ENCODE measurements around the gene NR2E1. TPM values are rescaled to one million over a fixed set of nuclear protein-coding genes. Genes with fewer than 3 reads are reported as not detected.
A peak's percentile ranks its signal among the peaks of the same experiment; 100 is the strongest.

Gene NR2E1
- polyA plus RNA-seq, 3 donors, result not detected

GRCh38 chr6:108194503-108194902, 28.7 kb downstream of the NR2E1 start:
- DNase-seq (ENCODE audit: extremely low read depth in 1 of 11, low read depth in 9 of 11, low spot score in 4 of 11), result no peak

GRCh38 chr6:108195209-108195608, 29.4 kb downstream of the NR2E1 start:
- DNase-seq (ENCODE audit: extremely low read depth in 1 of 11, low read depth in 9 of 11, low spot score in 4 of 11), result no peak

GRCh38 chr6:108198761-108199498, 33.1 kb downstream of the NR2E1 start:
- no peak for DNase-seq (ENCODE audit: extremely low read depth in 1 of 11, low read depth in 9 of 11, low spot score in 4 of 11)

- DNase-seq (ENCODE audit: extremely low read depth in 1 of 11, low read depth in 9 of 11, low spot score in 4 of 11), result no peak
Measured at GRCh38 chr6:108200186-108200585, 34.4 kb downstream of the NR2E1 start.

GRCh38 chr6:108200631-108201030, 34.8 kb downstream of the NR2E1 start:
- DNase-seq (ENCODE audit: extremely low read depth in 1 of 11, low read depth in 9 of 11, low spot score in 4 of 11), result peak in 1 of 11 donors; percentile 12

GRCh38 chr6:108203189-108204112, 37.6 kb downstream of the NR2E1 start:
- DNase-seq (ENCODE audit: extremely low read depth in 1 of 11, low read depth in 9 of 11, low spot score in 4 of 11), result peak in 1 of 11 donors; percentile 11

- no peak for DNase-seq (ENCODE audit: extremely low read depth in 1 of 11, low read depth in 9 of 11, low spot score in 4 of 11)
Measured at GRCh38 chr6:108207013-108207412, 41.2 kb downstream of the NR2E1 start.

GRCh38 chr6:108209738-108210137, 43.9 kb downstream of the NR2E1 start:
- no peak for DNase-seq (ENCODE audit: extremely low read depth in 1 of 11, low read depth in 9 of 11, low spot score in 4 of 11)

GRCh38 chr6:108210556-108210955, 44.7 kb downstream of the NR2E1 start:
- DNase-seq (ENCODE audit: extremely low read depth in 1 of 11, low read depth in 9 of 11, low spot score in 4 of 11), result no peak

GRCh38 chr6:108211671-108212070, 45.8 kb downstream of the NR2E1 start:
- no peak for DNase-seq (ENCODE audit: extremely low read depth in 1 of 11, low read depth in 9 of 11, low spot score in 4 of 11)

GRCh38 chr6:108222064-108222463, 56.2 kb downstream of the NR2E1 start:
- DNase-seq (ENCODE audit: extremely low read depth in 1 of 11, low read depth in 9 of 11, low spot score in 4 of 11), result no peak

GRCh38 chr6:108222504-108222903, 56.7 kb downstream of the NR2E1 start:
- DNase-seq (ENCODE audit: extremely low read depth in 1 of 11, low read depth in 9 of 11, low spot score in 4 of 11), result no peak

GRCh38 chr6:108227290-108227689, 61.5 kb downstream of the NR2E1 start:
- no peak for DNase-seq (ENCODE audit: extremely low read depth in 1 of 11, low read depth in 9 of 11, low spot score in 4 of 11)

GRCh38 chr6:108228416-108228815, 62.6 kb downstream of the NR2E1 start:
- DNase-seq (ENCODE audit: extremely low read depth in 1 of 11, low read depth in 9 of 11, low spot score in 4 of 11), result no peak

- no peak for DNase-seq (ENCODE audit: extremely low read depth in 1 of 11, low read depth in 9 of 11, low spot score in 4 of 11)
Measured at GRCh38 chr6:108235127-108235526, 69.3 kb downstream of the NR2E1 start.

- DNase-seq (ENCODE audit: extremely low read depth in 1 of 11, low read depth in 9 of 11, low spot score in 4 of 11), result no peak
Measured at GRCh38 chr6:108236791-108237190, 71.0 kb downstream of the NR2E1 start.

- DNase-seq (ENCODE audit: extremely low read depth in 1 of 11, low read depth in 9 of 11, low spot score in 4 of 11), result no peak
Measured at GRCh38 chr6:108238322-108238721, 72.5 kb downstream of the NR2E1 start.

Measured in renal cortex interstitium (tissue), 11 donors.